Eye (tissue), 1 donor: Measurements from ENCODE around the gene BET1.

ENCODE experiments used
- DNase-seq: peaks from one replicate; pipeline ENCODE4 v3.0.0-alpha.2; 2015

The BET1 gene

DNA sequence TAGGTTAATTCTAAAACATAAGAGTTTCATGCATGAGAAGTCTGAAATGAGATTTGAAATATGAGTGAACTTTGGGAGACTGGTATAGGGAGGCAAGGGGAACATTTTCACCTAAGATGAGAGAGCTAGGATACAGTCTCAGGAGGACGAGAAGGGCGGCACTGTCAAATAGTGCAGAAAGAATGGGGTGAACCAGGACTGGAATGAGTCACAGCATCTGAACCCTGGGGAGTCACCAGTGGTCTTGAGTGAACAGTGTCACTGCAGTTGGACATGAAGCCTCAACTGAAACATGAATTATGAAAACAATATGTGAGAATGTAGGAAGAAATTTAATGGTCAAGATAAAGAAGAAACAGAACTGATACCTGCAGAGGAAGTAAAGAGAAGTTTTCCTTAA, 48.9 kb downstream of the BET1 start:
- DNase-seq, result no peak

DNA sequence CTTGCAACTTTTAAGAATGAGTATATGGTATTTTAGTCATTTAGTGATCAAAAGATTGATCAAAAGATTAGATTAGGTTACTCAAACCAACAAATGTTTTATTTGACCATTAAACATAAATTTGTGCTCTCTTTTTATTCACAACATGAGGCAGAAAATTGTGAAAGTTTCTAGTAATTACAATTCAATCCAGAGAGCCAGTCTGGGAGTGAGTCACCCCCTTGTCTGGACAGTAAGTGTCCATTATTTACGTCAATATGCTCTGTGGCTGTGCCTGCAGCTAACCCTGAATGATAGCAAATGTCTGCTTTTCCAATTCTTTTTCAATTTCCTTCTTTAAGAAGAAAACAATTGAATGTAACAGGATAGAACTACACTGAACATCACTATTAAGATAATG, 54.7 kb downstream of the BET1 start:
- no peak for DNase-seq

DNA sequence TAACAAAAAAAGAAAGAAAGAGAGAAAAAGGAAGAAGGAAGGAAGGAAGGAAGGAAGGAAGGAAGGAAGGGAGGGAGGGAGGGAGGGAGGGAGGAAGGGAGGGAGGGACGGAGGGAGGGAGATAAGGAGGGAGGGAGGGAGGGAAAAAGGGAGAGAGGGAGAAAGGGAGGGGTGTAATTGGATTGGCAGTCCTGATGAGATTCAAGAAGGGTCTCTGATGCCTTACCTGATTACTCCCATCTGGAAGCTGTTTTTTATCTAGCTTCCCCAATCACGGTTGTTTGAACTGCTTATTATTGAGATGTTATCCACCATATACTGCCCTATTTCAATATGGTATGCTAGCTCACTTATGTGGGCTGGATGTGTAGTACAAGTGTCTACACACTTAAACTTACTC, 55.3 kb downstream of the BET1 start:
- DNase-seq, result no peak

DNA sequence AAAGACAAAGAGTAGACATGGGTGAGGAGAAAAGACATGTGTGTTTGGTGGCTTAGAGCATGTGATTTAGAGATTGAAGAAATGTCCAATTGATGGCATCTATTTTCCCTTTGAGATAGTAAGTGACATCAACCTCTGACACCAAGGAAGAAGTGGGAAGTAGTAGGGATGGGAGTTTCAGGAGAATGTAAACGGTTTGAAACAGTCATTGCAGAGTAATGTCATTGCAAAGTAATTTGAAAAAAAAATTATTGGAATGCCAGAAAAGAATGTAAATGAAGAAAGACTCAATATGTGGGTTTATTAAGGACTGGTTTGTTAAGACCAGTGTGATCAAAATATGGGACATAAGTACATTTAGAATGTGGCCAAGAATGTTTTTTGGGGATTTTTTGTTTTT, 56.0 kb downstream of the BET1 start:
- DNase-seq, result no peak

DNA sequence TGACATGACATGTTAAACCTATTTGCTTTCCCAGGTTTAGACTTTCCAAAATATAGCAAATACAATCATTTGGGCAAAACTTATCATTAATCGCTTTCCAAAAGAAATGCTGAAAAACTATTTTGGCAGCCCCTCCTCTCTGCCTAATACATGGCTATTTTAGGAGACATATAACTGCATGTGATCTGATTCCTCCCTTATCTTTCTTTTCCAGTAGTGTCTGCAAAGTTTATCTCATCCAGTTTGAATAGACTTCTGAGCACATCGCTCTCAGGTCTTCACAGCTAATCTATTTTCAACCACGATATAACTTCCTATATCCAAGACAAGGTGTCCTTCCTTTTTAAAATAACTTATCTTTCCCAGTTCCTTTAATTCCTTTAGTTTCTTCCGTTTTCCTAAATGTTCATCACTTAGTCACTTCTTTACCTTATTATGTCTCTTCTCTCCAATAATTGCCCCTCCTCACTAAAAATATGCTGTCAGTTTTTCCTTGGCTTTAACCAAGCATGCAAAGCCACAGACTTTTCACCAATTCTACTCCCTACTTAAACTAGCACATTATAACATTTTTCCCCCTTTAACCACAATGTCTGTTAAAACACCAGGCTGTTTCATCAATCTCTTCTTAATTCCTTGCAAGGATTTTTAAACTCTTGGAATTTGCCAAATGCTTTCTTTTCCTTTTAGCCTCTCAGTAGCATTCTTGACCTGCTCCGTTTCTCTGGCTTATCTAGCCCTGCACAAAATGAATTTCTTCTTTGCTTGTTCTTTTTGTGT, 58.2 kb downstream of the BET1 start:
- no peak for DNase-seq

DNA sequence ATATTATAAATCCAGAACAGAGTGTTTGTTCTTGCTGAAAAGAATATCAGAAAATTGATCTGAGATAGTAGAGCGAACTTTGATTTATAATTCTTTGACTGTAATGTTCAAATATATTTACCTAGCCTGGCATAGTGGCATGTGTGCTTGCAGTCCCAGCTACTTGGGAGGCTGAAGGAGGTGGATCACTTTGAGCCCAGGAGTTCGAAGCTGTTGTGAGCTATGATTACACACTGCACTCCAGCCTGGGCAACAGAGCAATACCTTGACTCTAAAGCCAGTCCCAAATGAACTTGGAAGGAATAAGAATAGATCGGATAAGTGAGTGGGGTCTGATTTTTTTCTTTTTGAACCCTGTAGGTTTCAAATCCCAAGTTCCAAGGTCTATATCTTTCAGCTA, 59.1 kb downstream of the BET1 start:
- no peak for DNase-seq

DNA sequence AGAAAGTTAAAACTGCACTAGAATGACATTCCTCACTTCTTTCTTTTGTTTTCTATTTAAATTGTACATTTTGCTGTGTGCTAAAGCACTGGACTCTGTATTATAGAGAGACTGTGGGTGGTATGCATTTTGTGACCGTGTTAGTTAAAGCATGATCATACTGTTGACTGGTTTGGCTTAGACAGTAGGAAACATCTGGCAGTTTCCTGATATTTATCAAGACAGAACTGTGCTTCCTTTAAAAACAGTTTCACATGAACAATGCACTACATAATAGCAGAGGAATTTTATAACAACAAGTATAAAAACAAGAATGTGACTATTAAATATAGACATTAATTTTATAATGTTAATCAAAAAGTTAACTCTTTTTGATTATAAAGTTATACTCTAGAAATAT, 59.5 kb downstream of the BET1 start:
- DNase-seq, result no peak

DNA sequence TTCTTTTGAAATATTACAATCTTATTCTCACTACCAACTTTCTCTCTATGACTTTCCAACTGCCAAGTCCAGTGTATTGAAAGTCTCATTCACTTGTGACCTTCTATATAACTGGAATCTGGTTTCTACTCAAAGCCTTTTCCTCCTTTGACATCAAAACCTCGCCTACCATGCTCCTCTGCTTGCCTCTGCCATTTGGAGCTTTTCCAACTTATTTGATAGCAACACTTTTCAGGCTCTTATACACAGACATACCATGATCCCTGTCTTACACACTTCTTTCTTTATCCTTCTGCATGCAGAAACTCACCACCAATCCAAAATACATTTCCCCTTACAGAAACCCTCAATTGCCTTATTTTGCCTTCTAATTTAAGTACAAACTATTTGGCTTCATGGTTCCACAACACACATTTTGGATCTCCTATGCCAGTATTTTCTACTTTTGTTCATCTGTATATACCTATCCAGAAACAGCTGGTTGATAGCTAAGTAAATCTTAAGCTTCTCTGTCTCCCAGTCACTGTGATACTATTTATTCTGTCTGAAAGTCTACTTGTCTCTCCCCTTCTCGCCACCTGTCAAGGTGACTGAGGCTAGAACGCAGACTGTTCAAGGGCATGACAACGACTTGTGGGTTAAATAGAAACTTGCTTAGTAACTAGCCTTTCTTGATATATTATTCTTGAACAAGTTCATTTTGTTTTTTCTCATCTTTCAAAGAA, 60.2 kb downstream of the BET1 start:
- no peak for DNase-seq
